Esophagus mucosa (tissue), 1 donor: ENCODE measurements around the gene YIPF3. TPM values are rescaled to one million over a fixed set of nuclear protein-coding genes. Genes with fewer than 3 reads are reported as not detected.
"Not testable (repeated sequence)": the region's sequence is repeated elsewhere in the genome, so short reads cannot be mapped to it uniquely, and the experiment has no call there.

Experiments
- ATAC-seq: fragments of 200-7000 bp; cut with Tn5 transposase; one replicate; pipeline ENCODE4 v1.9.1; 2020
- total RNA-seq: library from RNA; stranded (reverse); gene quantifications from one replicate; pipeline ENCODE4 v1.2.4, GENCODE V29; 2023
- donor health status: DM: yes; HTN: yes; CAD: no.

YIPF3 gene
- total RNA-seq, 1 donor from 2014 or later = 41.8 TPM

DNA sequence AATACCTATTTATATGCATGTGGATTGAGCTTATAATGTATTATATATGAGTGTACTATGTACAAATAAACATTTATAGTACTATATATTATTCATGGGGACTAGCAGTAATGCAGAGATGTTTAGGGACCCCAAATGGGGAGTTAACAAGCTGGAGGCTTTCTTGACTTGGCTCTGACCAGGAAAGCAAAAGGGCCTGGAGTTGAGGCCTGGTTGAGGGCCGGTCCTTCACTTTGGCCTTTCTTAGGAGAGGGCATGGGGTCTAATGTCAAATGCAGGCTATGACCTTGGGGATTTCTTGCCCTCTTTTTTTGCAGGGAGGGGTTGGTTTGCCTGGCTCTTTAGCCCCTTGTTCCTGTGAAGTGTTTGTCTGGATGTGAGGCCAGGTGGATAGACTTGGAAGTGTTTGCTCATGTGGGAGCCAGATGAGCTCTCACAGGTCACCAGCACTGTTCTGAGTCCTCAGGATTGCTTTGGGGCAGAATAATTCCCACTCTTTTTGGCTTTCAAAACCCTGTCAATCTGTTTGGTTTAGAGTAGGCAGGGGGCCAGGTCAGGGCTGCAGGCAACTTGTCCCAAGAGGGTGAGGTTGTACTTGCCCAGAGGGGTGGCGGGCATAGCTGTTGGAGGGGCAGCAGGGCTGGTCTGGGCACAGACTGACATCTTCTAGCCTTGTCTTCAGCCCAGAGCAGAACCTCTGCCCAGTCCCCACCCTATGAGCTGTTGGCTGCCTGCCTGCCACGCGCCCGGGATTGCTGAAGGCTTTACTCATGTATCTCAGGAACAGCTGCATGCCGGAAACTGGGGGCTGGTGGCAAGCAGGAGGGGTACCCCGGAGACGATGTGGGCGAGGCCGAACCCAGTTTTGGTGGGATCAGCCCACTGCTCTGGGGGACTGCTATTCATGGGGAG is 24.7 kb downstream of the YIPF3 start:
- ATAC-seq = peak; percentile 34

DNA sequence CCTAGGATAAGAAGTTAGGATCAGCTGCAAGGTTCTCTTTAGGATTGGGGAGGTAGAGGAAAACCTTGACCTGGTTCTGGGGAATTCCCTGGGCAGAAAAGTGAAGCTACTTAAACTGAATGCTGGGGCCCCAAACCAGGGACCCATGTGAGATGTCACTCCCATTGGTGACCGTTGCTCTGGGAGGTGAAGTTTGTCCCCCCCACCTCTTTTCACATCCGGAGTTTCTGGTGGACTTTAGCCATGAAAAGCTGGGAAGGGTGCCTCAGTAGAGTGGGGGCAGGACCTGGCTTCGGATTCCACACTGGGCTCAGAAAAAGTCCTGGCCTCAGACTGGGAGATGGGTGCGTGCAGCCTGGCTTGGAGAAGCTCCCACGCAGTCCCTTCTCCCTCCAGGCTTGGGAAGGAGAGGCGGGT is 26.2 kb downstream of the YIPF3 start:
- ATAC-seq = no peak

DNA sequence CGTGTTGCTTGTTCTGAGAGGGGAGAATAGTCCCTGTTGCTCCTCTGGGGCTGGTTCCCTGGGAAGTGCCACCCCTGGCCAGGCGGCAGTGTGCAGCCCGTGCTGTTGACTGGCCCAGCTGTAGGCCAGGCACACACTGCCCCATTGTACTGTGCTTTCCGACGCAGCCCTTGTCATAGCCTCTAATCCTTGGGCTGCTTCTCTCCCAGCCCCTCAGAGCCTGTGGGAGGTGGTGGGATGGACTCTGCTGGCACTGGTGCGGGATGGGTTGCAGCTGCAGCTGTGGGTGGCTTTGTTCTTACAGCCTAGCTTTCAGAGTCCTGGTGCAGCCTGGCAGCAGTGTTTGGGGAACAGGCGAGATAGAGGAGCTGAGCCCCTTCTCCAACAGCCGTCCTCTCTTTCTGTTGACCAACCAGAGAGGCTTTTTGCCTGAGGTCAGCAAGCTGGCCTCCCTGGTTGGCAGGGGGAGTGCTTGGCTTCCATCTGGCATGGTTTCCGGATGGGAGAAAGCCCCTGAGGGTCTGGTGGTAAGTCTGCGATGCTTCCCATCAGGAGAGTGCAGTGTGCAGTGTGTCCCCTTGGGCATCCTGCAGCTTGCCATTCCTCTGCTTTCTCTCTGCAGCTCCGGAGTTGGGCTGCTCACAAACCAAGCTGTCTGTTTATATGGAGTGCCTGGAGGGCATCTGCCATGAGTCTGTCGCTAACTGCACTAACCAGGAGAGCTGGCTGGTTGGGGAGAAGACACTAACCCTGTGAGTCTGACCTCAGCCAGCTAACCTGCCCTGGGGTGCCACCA is 27.3 kb downstream of the YIPF3 start:
- ATAC-seq = no peak

DNA sequence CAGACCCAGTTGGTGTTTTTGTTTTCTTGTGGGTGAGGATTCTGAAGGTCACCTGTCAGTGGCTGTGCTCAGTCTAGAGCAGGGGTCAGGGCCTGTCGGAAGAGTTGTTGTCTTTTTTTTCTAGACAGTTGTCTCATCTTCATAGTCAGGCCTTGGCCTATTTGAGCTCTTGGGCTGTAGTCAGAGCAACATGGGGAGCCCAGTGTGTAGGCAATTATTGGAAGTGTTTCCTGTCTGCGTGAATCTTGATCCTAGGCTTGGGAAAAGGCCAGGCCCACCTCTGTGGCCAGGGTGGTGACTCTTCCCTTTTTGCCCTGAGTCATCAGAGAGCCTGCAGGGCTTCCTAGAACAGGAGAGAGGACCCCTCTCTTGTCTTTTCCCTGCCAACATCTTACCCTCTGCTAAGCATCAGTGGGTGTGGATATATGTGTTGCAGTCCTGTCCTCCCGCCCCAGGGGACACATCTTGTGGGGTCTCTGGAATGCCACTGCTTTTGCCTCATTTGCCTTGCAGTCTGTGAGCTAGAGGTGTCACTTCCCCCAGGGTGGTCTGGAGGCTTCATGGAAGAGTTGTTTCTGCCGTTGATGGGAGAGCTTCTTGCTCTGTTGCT is 28.0 kb downstream of the YIPF3 start:
- ATAC-seq = no peak

DNA sequence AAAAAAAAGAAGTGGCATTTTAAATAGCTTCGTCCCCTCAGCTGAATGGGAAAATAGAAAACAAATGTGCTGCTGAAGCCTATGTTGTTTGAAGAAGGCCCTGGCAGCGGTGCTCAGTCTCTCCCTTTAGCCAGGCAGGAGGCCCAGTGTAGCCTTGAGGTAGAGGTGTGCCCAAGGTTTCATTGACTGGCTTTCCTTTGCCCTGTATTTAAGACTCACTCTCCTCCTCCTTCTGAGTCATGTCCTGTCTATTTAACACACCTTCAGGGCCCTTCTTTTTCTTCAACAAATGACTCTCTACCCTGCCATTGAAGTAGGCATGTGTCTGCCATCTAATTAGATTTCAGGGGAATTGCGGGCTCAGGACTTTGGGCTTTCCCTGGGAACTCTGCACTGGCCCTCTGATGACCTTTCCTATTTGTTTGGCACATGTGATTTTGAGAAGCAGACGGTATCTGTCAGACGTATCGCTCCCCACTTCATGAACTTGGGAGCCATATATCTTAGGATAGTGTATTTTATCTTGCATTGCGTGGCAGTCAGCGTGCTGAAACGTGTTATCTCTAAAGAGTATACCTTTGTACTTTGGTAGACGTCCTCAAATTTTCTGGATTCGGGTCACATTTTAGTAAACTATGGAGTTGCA is 35.0 kb downstream of the YIPF3 start:
- peak; percentile 93 for ATAC-seq

DNA sequence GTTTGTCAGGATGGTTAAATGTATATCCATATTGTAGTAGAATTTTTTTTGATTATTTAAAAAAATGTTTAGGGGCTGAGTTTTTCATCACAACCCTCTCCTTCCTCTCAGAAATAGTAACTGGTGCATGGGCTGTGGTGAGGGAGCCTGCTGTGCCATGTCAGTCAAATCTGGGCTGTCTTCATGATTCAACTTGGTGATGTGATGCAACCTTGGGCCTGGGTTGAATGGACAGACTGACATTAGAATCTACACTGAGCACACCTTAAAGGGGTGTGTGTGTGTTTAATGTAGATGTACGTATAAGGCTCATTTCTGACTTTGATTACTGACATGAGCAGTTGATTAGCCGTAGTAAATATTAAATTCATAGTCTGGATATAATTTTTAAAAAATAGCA is 35.7 kb downstream of the YIPF3 start:
- ATAC-seq = peak; percentile 76

DNA sequence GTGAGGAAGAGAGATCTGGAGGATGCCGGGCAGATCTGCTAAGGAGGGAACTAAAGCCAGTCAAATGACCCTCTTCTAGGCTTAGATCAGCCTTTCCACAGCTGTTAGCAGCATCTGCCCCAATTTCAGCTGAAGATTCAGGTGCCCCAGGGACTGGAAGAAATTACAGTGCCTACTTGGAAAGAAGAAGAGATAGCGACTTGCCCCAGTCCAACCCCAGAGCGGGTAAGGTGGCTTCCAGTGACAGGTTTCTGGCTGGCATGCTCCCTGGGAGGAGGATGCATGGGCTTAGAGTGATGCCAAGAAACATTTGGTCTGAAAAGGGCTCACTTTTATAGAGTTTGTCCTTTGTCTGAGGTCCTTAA is 38.7 kb downstream of the YIPF3 start:
- no peak for ATAC-seq

DNA sequence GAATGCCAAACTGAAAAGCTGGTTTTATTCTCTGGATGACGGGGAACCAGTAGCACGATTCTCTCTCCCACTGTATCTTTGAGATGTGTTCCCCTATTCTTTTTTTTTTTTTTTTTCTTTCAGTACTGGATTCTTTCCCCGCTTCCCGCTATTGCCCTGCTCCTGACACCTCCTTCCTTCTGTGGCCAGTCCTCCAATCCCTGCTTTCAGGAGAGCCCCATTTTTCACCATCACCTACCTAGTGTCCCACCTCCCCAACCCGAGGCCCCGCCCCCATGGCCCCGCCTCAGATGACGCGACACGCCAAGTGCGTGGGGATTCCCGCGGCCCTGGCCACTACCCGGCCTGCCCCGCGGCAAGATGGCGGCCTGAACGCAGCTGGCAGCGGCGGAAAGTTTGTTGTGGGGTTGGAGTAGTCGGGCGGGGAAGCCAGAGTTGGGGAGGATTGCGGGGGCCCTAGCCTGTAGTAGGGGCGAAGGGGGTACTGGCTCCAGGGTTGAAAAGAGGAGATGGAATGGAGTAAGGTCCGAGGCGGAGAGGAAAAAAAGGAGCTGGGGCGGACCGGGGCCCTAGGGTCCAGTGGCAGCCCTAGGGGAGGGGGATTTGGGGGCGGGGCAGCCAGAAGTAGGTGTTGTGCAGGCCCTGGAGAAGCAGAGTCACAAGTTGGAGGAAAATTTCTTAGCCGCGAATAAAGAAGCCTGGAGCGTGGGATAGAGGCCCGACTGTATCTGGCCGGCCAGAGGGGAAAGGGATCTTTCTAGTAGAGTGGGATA is 39.3 kb downstream of the YIPF3 start, which contains the start of gene TJAP1:
Gene TJAP1, plus strand, starts transcription at position 336 of the 773 bp plus-strand sequence. CDS start 21,432 bp downstream, outside the sequence.
- peak; percentile 84 for ATAC-seq

DNA sequence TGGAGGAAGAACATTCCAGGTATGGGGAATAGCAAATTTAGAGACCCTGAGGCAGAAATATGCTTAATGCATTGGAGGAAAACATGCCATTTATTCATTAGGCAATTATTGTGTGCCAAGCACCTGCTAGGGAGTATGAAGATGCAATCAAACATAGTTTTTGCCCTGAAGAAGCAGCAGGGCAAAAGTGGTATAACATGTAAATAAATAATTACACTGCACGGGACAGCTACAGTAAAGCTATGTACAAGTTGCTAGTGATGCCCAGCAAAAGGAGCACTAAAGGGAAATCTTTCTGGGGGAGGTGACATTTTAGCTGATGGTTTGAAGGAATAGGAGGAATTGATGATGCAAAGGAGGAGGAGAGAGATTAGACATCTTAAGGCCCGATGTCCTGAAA is 40.0 kb downstream of the YIPF3 start:
- no peak for ATAC-seq

DNA sequence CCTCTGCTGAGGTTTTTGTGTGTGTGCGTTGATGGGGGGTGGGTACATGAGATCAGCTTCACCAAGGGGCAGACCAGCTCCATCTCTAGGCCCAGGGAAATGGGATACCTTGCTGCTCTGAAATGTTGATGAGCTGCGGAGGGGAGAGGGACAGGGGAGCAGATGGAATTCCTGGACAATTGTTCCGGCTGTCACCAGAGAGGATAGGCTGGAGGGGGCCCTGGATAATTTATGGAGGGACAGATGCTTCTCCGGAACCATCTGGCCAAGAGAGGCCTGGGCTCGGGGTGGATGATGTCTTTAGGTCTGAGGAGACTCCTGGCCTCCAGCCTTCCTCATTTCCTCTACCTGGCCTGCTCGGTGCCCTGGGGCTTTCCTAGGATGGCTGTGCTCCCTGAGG is 41.2 kb downstream of the YIPF3 start:
- ATAC-seq = no peak

DNA sequence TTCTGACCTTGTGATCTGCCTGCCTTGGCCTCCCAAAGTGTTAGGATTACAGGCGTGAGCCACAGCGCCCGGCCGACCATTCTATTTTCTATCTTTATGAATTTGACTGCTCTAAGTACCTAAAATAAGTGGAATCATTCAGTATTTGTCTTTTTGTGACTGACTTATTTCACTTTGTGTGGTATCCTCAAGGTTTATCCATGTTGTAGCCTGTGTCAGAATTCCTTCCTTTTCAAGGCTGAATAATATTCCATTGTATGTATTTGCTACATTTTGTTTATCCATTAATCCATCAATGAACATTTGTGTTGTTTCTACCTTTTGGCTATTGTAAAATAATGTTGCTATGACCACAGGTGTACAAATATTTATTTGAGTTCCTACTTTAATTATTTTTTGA is 44.2 kb downstream of the YIPF3 start:
- no peak for ATAC-seq

DNA sequence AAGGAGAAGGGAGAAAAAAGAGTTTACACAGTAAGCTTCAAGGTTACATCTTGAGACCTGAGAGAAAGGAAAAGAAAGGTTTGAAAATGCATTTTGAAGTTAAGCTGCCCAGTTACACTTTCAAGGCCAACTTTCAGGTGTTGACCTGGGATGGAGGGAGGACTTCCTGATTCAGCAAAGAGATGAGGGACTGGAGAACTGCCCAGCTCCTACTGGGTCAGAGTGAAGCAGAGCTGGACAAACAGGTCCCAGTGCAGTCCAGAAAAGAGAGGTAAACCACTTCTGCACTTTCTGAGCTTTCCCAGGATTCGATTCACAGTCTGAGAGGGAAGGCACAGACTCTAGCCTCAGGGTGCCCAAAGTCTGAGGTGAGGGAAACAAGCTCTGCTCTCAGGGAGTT is 45.3 kb downstream of the YIPF3 start:
- ATAC-seq = no peak

DNA sequence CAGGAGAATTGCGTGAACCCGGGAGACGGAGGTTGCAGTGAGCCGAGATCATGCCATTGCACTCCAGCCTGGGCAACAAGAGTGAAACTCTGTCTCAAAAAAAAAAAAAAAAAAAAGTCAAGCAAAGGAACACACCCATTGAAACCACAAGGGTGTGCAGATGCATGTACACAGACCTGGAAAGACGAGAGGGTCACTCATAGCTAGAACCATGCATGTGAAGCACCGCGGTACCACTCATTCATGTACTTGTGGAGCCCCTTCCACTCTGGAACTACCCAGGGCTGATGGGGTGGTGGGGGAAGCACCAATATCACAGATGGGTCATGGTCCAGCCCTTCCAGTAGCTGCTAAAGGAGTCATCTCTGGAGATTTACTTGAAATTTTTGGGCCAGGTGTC is 46.8 kb downstream of the YIPF3 start:
- ATAC-seq = peak; percentile 18

DNA sequence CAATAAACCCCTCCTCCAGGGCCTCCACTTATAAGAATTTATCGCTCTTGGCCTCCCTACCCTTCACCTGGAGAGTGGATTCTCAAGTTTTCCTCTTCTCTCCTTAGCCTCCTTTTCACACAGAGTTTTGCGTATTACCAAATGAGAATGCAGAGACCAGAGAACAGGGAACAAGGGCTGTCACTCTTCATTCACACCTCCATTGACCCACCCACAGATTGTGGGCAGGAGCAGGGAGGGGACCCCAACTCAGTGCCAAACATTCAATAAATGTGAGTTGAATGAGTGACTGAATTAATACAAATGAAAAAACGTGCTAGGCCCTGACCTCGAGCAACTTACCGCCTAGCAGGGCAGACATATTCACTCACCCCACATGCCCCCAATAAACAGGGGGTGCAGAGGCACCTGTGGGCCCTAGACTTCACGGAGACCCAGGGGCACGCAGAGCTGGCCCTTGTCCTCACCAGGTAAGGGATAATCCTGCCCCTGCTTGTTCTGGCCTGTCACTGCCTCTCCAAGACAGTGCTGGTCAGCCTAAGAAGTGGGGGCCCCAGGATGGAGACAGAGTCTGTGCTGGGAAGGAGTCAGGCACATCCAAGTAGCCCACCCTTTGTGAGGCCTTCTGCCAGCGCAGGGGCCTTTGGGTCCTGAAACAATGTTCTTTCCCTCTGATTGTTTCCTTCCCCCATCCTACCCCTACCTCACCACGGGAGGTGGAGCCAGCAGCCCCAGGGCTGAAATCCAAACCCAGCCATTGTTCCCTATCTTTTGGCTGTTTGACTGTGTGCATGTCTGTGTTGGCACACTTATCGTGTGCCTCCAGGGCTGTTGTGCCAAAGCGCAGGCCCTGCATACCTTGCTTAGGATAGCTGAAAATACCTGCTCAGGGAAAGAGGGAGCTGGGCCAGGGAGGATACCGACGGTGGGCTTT is 47.7 kb downstream of the YIPF3 start:
- ATAC-seq = peak; percentile 36

DNA sequence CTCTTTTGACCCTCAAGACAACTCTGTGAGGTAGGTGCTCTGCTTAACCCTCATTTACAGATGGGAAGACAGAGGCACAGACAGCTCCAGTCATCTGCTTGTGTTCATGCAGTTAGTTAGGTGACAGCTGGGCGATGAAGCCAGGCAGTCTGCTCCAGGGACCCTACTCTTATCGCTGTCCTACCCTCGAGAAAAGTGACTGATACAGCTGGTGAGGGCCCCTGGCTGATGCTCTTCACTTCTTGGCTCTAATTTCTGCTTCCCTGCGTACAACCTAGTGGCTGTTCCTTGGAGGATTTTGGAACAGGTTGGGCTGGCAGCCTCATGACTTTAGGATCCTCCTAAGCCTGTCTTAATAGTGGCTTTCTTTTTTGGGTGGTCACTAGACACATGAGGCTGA is 48.5 kb downstream of the YIPF3 start:
- ATAC-seq = no peak

DNA sequence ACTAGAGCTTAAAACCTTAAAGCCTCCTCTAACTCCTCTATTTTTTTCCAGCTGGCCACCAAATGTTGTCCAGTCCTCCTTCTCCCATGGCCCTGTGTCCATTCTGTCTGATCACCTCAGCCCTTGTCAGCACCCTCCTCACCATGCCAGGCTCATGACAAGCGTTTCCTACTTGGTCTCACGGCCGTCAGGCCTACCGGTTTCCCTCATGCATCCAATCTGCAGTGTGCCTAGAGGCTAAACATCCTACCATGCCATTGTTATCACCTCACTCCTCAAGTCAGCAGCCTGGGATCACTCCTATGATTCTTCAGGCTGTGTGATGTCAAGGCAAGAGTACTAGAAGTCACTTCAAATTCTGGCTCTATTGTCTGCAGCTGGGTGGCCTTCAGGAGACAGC is 49.0 kb downstream of the YIPF3 start:
- ATAC-seq = no peak

DNA sequence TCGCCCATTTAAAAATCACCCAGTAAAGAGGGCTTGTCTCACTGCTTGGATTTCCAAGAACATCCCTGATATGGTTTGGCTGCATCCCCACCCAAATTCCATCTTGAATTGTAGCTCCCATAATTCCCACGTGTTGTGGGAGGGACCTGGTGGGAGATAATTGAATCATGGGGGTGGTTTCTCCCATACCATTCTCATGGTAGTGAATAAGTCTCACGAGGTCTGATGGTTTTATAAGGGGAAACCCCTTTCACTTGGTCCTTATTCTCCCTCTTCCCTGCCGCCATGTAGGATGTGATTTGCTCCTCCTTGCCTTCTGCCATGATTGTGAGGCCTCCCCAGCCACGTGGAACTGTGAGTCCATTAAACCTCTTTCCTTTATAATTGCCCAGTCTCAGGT is 49.5 kb downstream of the YIPF3 start:
- ATAC-seq = not testable (repeated sequence)

DNA sequence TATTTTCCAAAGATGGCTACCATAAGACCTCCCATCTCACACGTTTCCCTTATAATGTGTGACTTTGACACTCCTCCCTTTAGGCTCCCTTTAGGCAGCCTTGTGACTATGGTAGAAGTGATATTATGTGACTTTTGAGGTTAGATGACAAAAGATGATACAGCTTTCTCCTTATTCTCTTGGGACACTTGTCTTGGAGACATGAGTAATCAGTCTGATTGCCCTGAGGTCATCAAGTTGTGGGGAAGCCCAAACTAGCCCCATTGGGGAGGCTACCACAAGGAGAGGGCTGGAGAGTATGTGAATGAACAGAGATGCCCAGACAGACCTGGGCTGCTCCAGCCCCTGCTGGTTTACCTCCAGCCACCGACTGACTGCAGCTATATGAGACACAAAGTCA is 50.8 kb downstream of the YIPF3 start:
- peak; percentile 11 for ATAC-seq

DNA sequence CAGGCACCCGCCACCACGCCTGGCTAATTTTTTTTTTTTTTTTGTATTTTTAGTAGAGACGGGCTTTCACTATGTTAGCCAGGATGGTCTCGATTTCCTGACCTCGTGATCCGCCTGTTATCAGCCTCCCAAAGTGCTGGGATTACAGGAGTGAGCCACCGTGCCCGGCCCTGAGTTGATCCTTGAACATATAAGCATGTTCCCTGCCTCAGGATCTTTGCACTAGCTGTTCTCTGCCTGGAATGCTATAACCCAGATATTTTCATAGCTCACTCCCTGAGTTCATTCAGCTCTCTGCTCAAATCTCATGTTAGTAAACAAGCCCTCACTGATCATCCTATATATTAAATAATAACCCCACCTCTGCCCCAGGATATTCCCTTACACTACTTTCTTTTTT is 52.4 kb downstream of the YIPF3 start:
- no peak for ATAC-seq

DNA sequence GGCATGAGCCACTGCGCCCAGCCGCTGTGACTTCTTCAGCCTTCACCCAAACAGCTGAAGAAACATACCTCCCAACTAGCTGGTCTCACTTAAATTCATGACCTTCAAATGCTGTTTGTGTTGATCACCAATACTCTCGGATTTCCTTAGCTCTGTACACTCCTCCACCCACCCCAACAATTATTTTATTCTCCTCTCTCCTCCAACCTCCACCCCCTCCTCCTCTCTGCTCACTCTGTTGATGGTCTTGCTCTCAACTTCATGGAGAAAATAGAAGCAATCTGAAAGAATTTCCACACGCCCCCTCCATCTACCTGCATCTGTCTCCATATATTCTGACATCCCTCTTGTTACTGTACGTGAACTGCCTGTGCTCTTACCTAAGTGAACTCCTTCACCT is 54.8 kb downstream of the YIPF3 start:
- ATAC-seq = no peak
